Skeletal muscle tissue (tissue), 4 donors: ENCODE results near the gene SLC12A3. TPM values are rescaled to one million over a fixed set of nuclear protein-coding genes. Genes with fewer than 3 reads are reported as not detected.

Experiments used
- H3K27ac ChIP-seq: one replicate; pipeline ENCODE4 v1.7.0; 2013; ENCODE audit warnings: mild to moderate bottlenecking, low read depth, low read length, inconsistent platforms
- H3K27me3 ChIP-seq, 3 donors: one replicate each; pipeline ENCODE4 v1.7.0; 2013; ENCODE audit warnings: low read length in 3 of 3; ENCODE audit not compliant: control insufficient read depth in 3 of 3, insufficient read depth in 3 of 3
- H3K36me3 ChIP-seq, 3 donors: one replicate each; pipeline ENCODE4 v1.7.0; 2013; ENCODE audit warnings: low read length in 3 of 3; ENCODE audit not compliant: control insufficient read depth in 3 of 3, insufficient read depth in 3 of 3
- H3K4me1 ChIP-seq, 3 donors: one replicate each; pipeline ENCODE4 v1.7.0; 2013; ENCODE audit warnings: low read length in 3 of 3, mild to moderate bottlenecking in 3 of 3; ENCODE audit not compliant: control insufficient read depth in 3 of 3, insufficient read depth in 3 of 3
- H3K4me3 ChIP-seq, 3 donors: one replicate each; pipeline ENCODE4 v1.7.0; 2013; ENCODE audit warnings: low read length in 3 of 3
- H3K9ac ChIP-seq, 3 donors: one replicate each; pipeline ENCODE4 v1.7.0; 2013; ENCODE audit warnings: low read length in 3 of 3, mild to moderate bottlenecking in 3 of 3, moderate library complexity in 2 of 3, low read depth in 1 of 3
- H3K9me3 ChIP-seq, 3 donors: one replicate each; pipeline ENCODE4 v1.7.0; 2013; ENCODE audit warnings: low read length in 3 of 3; ENCODE audit not compliant: control insufficient read depth in 3 of 3
- total RNA-seq: library from RNA; depleted of rRNA; stranded (reverse); fragments of >200 nt; gene quantifications from one replicate; pipeline ENCODE4 v1.2.3, GENCODE V29; 2014
- donor health status: Osteomylitis.

The SLC12A3 gene
- total RNA-seq, 1 donor from 2014 or later, result not detected

GRCh38 chr16:56844056-56844455, 21.0 kb upstream of the SLC12A3 start:
- H3K27me3 ChIP-seq, result no peaks in the 10 kb centered on the region
- H3K9me3 ChIP-seq, result no peaks in the 10 kb centered on the region
- H3K9ac ChIP-seq, result no peak overlapping the region
- H3K4me3 ChIP-seq, result no peak overlapping the region
- H3K27ac ChIP-seq, result no peak overlapping the region
- peaks cover 6 to 12% (median 10%) of the 10 kb centered on the region in 3 donors for H3K4me1 ChIP-seq
- peaks cover 22 to 43% (median 37%) of the 10 kb centered on the region in 3 donors for H3K36me3 ChIP-seq

- Histone ChIP-seq H3K36me3 (peaks cover 12 to 24% (median 23%) of the 10 kb centered on the region in 3 donors), H3K4me1 (peaks cover 6 to 12% (median 10%) of the 10 kb centered on the region in 3 donors), H3K9ac (no peak overlapping the region), H3K9me3 (no peaks in the 10 kb centered on the region), H3K27ac (no peak overlapping the region), H3K27me3 (no peaks in the 10 kb centered on the region), H3K4me3 (no peak overlapping the region)
Observed at GRCh38 chr16:56847173-56847910, 17.7 kb upstream of the SLC12A3 start.

- H3K9ac ChIP-seq, result no peak overlapping the region
- H3K36me3 ChIP-seq, result peaks cover 6 to 18% (median 15%) of the 10 kb centered on the region in 3 donors
- H3K9me3 ChIP-seq, result no peaks in the 10 kb centered on the region
- H3K4me1 ChIP-seq, result peaks cover 6 to 12% (median 10%) of the 10 kb centered on the region in 3 donors
- no peaks in the 10 kb centered on the region for H3K27me3 ChIP-seq
- H3K4me3 ChIP-seq, result no peak overlapping the region
- peak overlapping the region; percentile 30 for H3K27ac ChIP-seq
Observed at GRCh38 chr16:56848029-56848936, 16.7 kb upstream of the SLC12A3 start.

- H3K36me3 ChIP-seq, result peaks cover 0 to 12% (median 10%) of the 10 kb centered on the region in 3 donors
- H3K4me1 ChIP-seq, result peaks cover 6 to 12% (median 10%) of the 10 kb centered on the region in 3 donors
- no peak overlapping the region for H3K27ac ChIP-seq
- no peak overlapping the region for H3K9ac ChIP-seq
- H3K4me3 ChIP-seq, result no peak overlapping the region
- H3K27me3 ChIP-seq, result no peaks in the 10 kb centered on the region
- no peaks in the 10 kb centered on the region for H3K9me3 ChIP-seq
Observed at GRCh38 chr16:56848955-56849689, 15.9 kb upstream of the SLC12A3 start.

- Histone ChIP-seq H3K4me1 (peaks cover 6 to 12% (median 10%) of the 10 kb centered on the region in 3 donors), H3K27ac (no peak overlapping the region), H3K9me3 (no peaks in the 10 kb centered on the region), H3K9ac (no peak overlapping the region), H3K27me3 (no peaks in the 10 kb centered on the region), H3K36me3 (peaks cover 0 to 6% (median 5%) of the 10 kb centered on the region in 3 donors), H3K4me3 (no peak overlapping the region)
Observed at GRCh38 chr16:56849690-56850680, 15.0 kb upstream of the SLC12A3 start.

- Histone ChIP-seq H3K36me3 (no peaks in the 10 kb centered on the region), H3K4me3 (no peak overlapping the region), H3K27me3 (peaks cover 0 to 2% (median 0%) of the 10 kb centered on the region in 3 donors), H3K9ac (no peak overlapping the region), H3K4me1 (peaks cover 6 to 12% (median 10%) of the 10 kb centered on the region in 3 donors), H3K27ac (no peak overlapping the region), H3K9me3 (no peaks in the 10 kb centered on the region)
Observed at GRCh38 chr16:56851671-56852400, 13.2 kb upstream of the SLC12A3 start.

GRCh38 chr16:56852401-56852730, 12.6 kb upstream of the SLC12A3 start:
- Histone ChIP-seq H3K27ac (no peak overlapping the region), H3K4me3 (no peak overlapping the region), H3K27me3 (peaks cover 0 to 2% (median 0%) of the 10 kb centered on the region in 3 donors), H3K9me3 (no peaks in the 10 kb centered on the region), H3K9ac (no peak overlapping the region), H3K36me3 (no peaks in the 10 kb centered on the region), H3K4me1 (peaks cover 6 to 12% (median 10%) of the 10 kb centered on the region in 3 donors)

GRCh38 chr16:56852968-56853367, 12.0 kb upstream of the SLC12A3 start:
- no peak overlapping the region for H3K4me3 ChIP-seq
- H3K9me3 ChIP-seq, result no peaks in the 10 kb centered on the region
- H3K9ac ChIP-seq, result no peak overlapping the region
- H3K27me3 ChIP-seq, result peaks cover 0 to 2% (median 0%) of the 10 kb centered on the region in 3 donors
- peaks cover 5 to 7% (median 6%) of the 10 kb centered on the region in 3 donors for H3K4me1 ChIP-seq
- no peak overlapping the region for H3K27ac ChIP-seq
- H3K36me3 ChIP-seq, result no peaks in the 10 kb centered on the region
